ENCODE results near the gene DISC1. TPM values are rescaled to one million over a fixed set of nuclear protein-coding genes. Genes with fewer than 3 reads are reported as not detected.

DISC1 gene
- total and polyA plus RNA-seq, 2 of the 13 experiments (the other 11 are each of a cell fraction or from before 2014, with no cell fraction given) = 4.2 to 4.6 TPM

DNA sequence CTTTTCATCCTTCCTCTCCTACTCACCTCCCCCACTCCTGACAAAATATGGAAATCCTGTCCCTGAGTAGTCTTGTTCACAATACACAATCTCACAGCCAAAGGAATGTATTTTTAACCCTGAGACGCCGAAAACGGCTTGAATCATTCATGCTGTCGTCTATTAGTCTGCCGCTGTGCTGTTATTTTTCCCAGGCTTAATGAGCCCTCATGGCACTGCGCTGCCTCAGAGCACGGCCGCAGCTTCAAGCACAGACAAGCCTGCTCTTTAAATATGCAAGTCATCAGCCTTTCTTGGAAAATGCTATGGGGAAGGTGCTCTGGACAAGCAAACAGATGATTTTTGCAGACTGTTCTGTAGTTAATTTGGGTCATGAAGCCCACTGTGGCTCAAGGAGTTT, 302.7 kb downstream of the DISC1 start:
- no peaks in the 10 kb centered on the region for H3K79me2 ChIP-seq (ENCODE audit: insufficient read depth, low read length)
- H2AFZ ChIP-seq (ENCODE audit: low read length) = no peak overlapping the region
- ChIA-PET POLR2A (no interaction called here), CTCF (ENCODE audit: low intra/inter-chr PET ratio, low total read pairs) (no interaction called here)
- no TSS peak for BruUV-seq (replicated peaks)
- peaks cover 9% of the 10 kb centered on the region for H3K4me1 ChIP-seq (ENCODE audit: insufficient read depth, low read length)
- DNase-seq (ENCODE audit: low spot score) (no peak), FAIRE-seq (no peak), ATAC-seq (no peak)
- no peak for TF ChIP-seq IRX3 (CRISPR knock-in tag; IDR thresholded peaks at IDR 0.05; ENCODE audit: borderline replicate concordance, low read depth)
- peak; percentile 44; the same call in 1 of the 2 replicates for TF ChIP-seq NFE2L2 (IDR thresholded peaks at IDR 0.05; ENCODE audit: low read length)
- no peaks in the 10 kb centered on the region for H3K36me3 ChIP-seq (replicated peaks in 1 of 2; ENCODE audit: control insufficient read depth in 1 of 2, insufficient read depth in 2 of 2, low read length in 2 of 2)
- peaks cover 8% of the 10 kb centered on the region for H3K9me3 ChIP-seq (ENCODE audit: low read length)
- H3K9ac ChIP-seq (ENCODE audit: insufficient read depth, low read depth, low read length) = no peak overlapping the region
- no peak overlapping the region for H3K4me2 ChIP-seq (ENCODE audit: low read depth, low read length)
- in situ Hi-C loops (cut with HindIII; ENCODE audit: extremely low pct_ligation_motif_present, low pct_unique_long_range_greater_than_20kb) = no loop called here
- intact Hi-C loops (cut with micrococcal nuclease; ENCODE audit: unreplicated experiment) = no loop called here
- WGBS (ENCODE audit: low lambda C conversion rate) = 94% methylated on average over 8 of the region's 8 CpGs
- H4K20me1 ChIP-seq (ENCODE audit: insufficient read depth, low read length) = no peaks in the 10 kb centered on the region
- no peak overlapping the region for H3K4me3 ChIP-seq (replicated peaks in 1 of 3; ENCODE audit: insufficient read depth in 1 of 3, low read depth in 2 of 3, low read length in 3 of 3)
- H3K27me3 ChIP-seq (ENCODE audit: control insufficient read depth in 1 of 2, insufficient read depth in 2 of 2, low read length in 2 of 2) = no peaks in the 10 kb centered on the region
- H3K27ac ChIP-seq (ENCODE audit: extremely low read length, insufficient read depth, low read length) = no peak overlapping the region

DNA sequence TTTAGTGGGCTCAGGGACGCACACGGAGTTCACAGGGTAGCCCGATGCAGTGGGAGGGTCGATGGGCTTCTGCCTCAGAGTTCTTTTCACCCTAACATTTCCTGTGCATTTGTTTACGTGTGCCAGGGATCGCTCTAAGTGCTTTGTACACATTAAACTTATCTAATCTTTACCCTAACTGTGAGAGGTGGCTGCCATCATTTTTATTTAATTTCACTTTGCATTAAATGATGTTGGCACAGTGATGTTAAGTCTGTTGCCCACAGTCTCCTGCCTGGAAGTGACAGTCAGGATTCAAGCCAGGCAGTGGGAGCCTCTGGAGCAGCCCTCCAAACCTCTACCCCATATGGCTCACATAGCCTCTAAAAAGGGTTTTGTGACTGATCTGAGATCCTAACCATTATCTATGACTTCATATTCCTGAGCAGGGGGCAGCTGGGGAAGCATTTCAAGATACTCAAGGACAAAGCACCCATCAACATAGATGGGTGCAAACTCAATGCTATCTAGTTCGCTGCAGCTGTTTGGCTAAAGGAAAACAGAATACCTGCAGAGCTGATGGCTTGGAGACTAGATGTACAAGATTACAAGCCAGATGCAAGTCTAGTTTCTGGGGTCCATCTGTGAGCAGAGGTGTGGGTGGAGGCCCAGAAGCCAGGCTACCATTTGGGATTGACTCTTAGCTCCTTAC, 303.8 kb downstream of the DISC1 start:
- no peak for TF ChIP-seq ZNF230 (CRISPR knock-in tag; IDR thresholded peaks at IDR 0.05)
- no peak for TF ChIP-seq ZNF292 (CRISPR knock-in tag; IDR thresholded peaks at IDR 0.05; ENCODE audit: borderline replicate concordance, low read depth)
- TF ChIP-seq ZNF367 (CRISPR knock-in tag; IDR thresholded peaks at IDR 0.05; ENCODE audit: borderline replicate concordance) = no peak
- TF ChIP-seq ZNF678 (CRISPR knock-in tag; IDR thresholded peaks at IDR 0.05) = no peak
- TF ChIP-seq, protein P1, sequence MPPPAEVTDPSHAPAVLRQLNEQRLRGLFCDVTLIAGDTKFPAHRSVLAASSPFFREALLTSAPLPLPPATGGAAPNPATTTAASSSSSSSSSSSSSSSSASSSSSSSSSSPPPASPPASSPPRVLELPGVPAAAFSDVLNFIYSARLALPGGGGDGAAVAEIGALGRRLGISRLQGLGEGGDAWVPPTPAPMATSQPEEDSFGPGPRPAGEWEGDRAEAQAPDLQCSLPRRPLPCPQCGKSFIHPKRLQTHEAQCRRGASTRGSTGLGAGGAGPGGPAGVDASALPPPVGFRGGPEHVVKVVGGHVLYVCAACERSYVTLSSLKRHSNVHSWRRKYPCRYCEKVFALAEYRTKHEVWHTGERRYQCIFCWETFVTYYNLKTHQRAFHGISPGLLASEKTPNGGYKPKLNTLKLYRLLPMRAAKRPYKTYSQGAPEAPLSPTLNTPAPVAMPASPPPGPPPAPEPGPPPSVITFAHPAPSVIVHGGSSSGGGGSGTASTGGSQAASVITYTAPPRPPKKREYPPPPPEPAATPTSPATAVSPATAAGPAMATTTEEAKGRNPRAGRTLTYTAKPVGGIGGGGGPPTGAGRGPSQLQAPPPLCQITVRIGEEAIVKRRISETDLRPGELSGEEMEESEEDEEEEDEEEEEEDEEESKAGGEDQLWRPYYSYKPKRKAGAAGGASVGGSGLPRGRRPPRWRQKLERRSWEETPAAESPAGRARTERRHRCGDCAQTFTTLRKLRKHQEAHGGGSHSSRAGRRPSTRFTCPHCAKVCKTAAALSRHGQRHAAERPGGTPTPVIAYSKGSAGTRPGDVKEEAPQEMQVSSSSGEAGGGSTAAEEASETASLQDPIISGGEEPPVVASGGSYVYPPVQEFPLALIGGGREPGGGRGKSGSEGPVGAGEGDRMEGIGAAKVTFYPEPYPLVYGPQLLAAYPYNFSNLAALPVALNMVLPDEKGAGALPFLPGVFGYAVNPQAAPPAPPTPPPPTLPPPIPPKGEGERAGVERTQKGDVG (CRISPR knock-in tag; IDR thresholded peaks at IDR 0.05; ENCODE audit: borderline replicate concordance) = no peak
- no peak for TF ChIP-seq ZNF432 (CRISPR knock-in tag; IDR thresholded peaks at IDR 0.05; ENCODE audit: borderline replicate concordance)
- TF ChIP-seq CHD4 (IDR thresholded peaks at IDR 0.05; ENCODE audit: borderline replicate concordance, low read length) = no peak
- TF ChIP-seq KDM5B (CRISPR knock-in tag; IDR thresholded peaks at IDR 0.05; ENCODE audit: borderline replicate concordance) = no peak
- TF ChIP-seq KLF16 (CRISPR knock-in tag; IDR thresholded peaks at IDR 0.05) = no peak
- TF ChIP-seq RXRB (CRISPR knock-in tag; IDR thresholded peaks at IDR 0.05; ENCODE audit: borderline replicate concordance) = no peak
- H3K9me3 ChIP-seq (ENCODE audit: low read length) = peaks cover 8% of the 10 kb centered on the region
- H3K27me3 ChIP-seq (ENCODE audit: control insufficient read depth in 1 of 2, insufficient read depth in 2 of 2, low read length in 2 of 2) = no peaks in the 10 kb centered on the region
- no peaks in the 10 kb centered on the region for H3K36me3 ChIP-seq (replicated peaks in 1 of 2; ENCODE audit: control insufficient read depth in 1 of 2, insufficient read depth in 2 of 2, low read length in 2 of 2)
- POLR2A ChIA-PET = no interaction called here
- H4K20me1 ChIP-seq (ENCODE audit: insufficient read depth, low read length) = no peaks in the 10 kb centered on the region
- in situ Hi-C loops (cut with HindIII; ENCODE audit: extremely low pct_ligation_motif_present, low pct_unique_long_range_greater_than_20kb) = no loop called here
- 57% methylated on average over 7 of the region's 7 CpGs for WGBS (ENCODE audit: low lambda C conversion rate)
- CTCF ChIA-PET (ENCODE audit: low intra/inter-chr PET ratio, low total read pairs) = no interaction called here
- no peak overlapping the region for H3K4me3 ChIP-seq (replicated peaks in 1 of 3; ENCODE audit: insufficient read depth in 1 of 3, low read depth in 2 of 3, low read length in 3 of 3)
- H3K79me2 ChIP-seq (ENCODE audit: insufficient read depth, low read length) = no peaks in the 10 kb centered on the region
- DNase-seq (ENCODE audit: low spot score) = no peak
- no peak overlapping the region for H3K4me2 ChIP-seq (ENCODE audit: low read depth, low read length)
- no peak for FAIRE-seq
- peaks cover 20% of the 10 kb centered on the region for H3K4me1 ChIP-seq (ENCODE audit: insufficient read depth, low read length)
- BruUV-seq (replicated peaks) = no TSS peak
- intact Hi-C loops (cut with micrococcal nuclease; ENCODE audit: unreplicated experiment) = no loop called here
- no peak overlapping the region for H2AFZ ChIP-seq (ENCODE audit: low read length)
- no peak for ATAC-seq
- H3K27ac ChIP-seq (ENCODE audit: extremely low read length, insufficient read depth, low read length) = no peak overlapping the region
- no peak overlapping the region for H3K9ac ChIP-seq (ENCODE audit: insufficient read depth, low read depth, low read length)
